CD1c-positive myeloid dendritic cell (primary cell): ENCODE results near the gene TFCP2.
"Not testable (repeated sequence)": the region's sequence is repeated elsewhere in the genome, so short reads cannot be mapped to it uniquely, and the experiment has no call there.

Experiments
- DNase-seq: peaks from one replicate; pipeline ENCODE4 v3.0.0-alpha.2; 2016; ENCODE audit errors: extremely low spot score

TFCP2 gene

DNA sequence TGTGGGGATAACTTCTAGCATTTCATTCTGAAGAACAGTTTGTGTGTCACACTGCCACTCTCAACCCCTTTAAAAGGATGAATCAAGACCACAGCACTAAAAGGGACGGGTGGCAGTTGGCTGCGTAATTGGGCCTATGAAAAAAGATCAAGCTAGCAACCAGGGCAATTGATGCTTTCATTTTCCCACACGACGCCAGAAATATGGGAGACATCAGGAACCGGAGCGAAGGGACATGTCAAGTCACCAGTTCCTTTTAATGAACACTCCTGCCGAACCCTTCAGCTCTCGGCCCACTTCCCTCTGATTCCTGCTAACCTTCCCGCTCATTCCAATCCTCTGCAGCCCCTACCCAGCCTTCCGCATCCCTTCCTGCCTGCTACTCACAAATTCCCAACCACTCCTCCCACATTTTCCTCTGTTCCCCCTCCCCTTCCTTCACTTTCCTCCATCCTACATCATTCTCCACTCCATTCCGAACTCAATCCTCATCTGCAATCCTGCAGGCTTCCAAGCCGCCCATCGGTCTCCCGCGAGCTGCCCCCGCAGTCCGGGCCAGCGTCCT lies 90.3 kb downstream of the TFCP2 start:
- peak; percentile 45 for DNase-seq

GRCh38 chr12:51081421-51081820 lies 91.5 kb downstream of the TFCP2 start:
- DNase-seq = no peak

GRCh38 chr12:51080136-51080535 lies 92.8 kb downstream of the TFCP2 start:
- DNase-seq = no peak

- DNase-seq = not testable (repeated sequence)
These were observed 94.1 kb downstream of the TFCP2 start for GRCh38 chr12:51078866-51079265.

DNA sequence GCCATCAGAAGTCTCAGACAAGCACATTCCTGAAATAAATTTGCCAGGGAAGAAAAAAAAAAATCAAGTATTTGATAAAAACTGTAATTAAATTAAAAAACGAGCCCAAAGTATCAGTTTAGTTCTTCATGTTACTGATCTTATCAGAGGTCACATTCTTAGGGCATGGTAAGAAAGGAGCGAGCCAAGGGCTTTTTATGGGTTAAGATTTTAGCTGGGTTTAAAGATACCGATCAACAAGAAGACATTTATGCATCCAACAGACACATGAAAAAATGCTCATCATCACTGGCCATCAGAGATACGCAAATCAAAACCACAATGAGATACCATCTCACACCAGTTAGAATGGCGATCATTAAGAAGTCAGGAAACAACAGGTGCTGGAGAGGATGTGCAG lies 94.6 kb downstream of the TFCP2 start:
- DNase-seq = not testable (repeated sequence)

DNA sequence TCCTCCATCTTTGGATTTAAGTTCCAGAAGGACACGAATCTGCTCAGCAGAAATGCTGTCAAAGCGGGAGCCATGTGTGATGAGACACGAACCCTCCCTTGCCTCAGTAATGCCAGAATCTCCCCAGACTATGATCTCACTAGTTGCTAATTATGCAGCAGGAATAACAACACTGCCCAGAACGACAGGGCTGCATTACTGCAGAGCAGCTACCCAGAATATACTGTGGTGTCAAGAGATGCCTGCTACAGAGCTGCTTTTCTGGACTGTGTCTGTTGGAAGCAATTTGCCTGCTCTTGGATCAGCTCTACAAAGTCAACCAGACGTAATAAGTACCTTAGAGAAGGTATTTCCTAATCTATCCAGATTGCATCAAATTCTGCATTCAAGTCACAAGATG lies 95.0 kb downstream of the TFCP2 start:
- DNase-seq = no peak

GRCh38 chr12:51076236-51076930 lies 96.6 kb downstream of the TFCP2 start:
- no peak for DNase-seq

DNA sequence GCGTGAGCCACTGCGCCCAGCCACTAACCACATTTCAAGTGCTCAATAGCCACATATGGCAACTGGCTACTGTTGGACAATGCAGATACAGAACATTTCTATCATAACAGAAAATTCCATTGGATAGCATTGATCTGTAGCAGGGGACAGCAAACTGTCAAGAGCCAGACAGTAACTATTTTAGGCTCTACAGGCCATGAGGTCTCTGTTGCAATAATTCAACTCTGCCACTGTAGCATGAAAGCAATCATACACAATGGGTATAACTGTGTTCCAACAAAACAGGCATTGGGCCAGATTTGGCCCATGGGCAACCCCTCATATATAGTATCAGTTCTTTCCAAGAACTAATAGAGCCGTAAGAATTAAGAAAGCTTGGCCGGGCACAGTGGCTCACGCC lies 97.5 kb downstream of the TFCP2 start:
- DNase-seq = no peak

DNA sequence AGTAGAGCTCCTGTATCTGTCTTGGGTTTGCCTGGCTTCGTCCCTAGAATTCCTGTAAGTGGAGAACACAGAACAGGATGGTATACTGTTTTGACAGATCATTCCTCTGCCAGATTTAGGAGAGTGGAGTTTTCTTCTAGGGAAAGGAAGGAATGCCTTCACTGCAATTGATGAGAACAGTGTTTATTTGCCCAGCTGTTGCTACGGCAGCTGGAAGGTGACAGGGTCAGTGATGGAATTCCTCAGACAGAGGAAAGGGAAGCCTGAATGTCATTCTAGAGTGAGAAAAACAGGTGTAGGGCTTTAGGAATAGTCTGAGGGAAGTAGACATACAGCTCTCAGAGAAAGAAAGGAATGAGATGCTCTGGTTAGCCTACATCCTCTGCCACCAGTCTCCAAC lies 101.3 kb downstream of the TFCP2 start:
- no peak for DNase-seq

DNA sequence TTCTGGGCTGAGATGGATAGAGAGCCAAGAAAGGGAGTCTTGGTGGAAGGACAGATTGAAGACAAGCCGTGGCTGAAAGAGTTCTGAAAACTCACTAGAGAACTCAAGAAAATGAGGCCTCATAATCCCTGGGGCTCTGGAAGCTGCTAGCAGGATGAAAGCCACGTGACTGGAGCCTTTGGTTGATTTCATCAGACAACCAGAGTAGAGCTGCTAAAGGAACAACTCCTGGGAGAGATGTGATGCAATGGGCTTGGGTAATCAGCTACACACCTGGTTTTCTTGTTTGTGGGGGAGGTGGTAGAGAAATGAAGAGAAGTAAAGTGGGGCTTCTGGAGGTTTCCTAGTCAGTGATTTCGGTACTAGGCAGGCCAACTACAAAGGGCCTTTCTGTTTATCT lies 102.9 kb downstream of the TFCP2 start:
- no peak for DNase-seq

DNA sequence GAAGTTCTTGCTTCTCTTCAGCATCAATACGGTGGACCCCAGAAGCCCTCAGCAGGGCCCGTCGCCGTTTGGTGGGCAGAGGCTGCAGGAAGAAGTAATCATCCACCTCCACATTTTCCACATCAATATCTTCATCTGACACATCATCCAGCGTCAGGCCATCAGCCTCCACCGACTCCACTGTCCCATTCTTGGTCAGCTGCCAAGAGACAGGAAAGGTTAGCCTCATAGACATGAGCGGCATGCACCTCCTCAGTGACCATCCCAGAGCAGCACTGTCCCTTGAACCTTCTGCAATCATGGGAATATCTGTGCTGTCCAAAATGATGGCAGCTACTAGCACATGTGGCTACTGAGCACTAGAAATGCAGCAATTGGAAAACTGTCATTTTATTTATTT lies 105.2 kb downstream of the TFCP2 start:
- no peak for DNase-seq

DNA sequence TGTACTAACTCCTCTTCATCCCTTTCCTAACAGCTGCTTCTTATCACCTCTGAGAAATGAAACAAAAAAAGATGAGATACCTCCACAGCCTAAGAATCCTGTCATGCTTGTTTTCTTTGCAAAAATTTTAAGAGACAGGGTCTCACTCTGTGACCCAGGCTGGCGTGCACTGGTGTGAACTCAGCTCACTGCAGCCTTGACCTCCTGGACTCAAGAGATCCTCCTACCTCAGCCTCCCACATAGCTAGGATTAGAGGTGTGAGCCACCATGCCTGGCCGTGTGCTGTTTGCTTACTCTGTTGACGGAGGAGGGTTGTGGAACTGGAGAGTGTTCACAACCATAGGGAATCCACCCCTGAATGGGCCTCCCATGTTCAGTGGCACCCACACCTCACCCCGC lies 105.7 kb downstream of the TFCP2 start:
- no peak for DNase-seq

- no peak for DNase-seq
These were observed 107.4 kb downstream of the TFCP2 start for GRCh38 chr12:51065530-51065929.

DNA sequence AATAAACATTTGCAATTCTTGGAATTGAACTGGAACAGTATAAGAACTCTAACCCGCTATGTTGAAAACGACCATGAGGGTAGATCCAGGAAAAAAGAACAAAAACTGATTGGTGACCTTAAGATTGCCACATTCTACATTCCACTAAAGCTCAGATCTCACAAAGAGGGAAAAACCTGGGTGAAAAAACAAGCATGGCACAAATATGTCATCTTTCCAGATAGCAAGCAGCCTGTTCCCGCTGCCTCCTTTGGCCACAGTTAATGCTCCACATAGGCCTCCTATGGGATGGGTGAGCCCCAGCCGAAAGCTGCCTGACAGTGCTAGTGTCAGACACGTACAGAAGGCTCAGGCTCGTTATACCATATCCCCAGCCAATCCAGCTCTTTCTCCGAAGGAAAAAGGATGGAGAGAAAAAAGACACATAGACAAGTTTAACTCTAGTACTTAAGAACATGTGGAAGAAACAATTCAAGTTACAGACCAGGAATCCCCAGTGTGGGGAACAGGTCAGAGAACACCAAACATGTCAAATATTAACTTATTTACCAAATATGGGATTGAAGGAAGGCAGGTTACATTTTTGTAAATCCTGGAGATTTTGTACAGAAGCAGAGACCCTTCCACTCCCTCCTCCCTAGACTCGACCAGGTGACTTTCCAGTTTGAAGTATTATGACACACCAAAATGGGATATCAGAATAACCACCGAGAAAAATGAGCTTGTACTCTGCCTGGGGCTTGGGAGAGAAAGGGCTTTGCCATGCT lies 110.1 kb downstream of the TFCP2 start:
- no peak for DNase-seq

GRCh38 chr12:51059086-51059485 lies 113.8 kb downstream of the TFCP2 start:
- no peak for DNase-seq

DNA sequence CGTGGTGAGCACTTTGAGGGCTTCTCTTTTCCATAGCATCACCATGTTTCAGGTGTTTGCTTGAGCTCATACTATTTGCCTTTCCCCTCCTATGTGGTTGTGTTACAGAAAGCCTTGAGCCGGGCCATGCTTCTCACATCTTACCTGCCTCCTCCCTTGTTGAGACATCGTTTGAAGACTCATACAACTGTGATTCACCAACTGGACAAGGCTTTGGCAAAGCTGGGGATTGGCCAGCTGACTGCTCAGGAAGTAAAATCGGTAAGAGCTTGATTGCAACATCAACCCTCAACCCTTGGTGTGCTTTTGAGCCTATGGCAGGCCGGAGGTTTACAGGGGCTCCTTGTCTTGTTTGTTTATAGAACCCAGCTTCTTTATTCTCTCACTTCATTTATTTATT lies 116.7 kb downstream of the TFCP2 start:
- no peak for DNase-seq

- no peak for DNase-seq
These were observed 117.9 kb downstream of the TFCP2 start for GRCh38 chr12:51055060-51055459.

DNA sequence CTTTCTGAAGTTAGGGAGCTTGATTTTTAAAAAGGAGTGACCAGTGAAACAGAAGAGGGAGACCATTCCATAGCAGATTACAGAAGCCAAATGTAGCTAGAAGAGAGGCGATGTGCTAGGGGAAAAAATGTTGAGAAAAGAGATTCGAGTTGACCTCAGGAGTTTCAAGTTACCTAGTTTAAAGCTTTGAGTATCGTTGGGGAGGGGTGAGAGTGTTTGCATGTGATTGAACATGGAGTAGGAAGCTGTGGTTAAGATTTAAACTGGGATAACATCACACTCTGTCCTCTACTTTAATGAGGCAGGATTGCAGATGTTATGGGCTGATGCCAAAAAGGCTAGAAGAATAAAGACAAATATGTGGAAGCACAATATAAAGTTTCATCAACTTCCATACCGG lies 121.1 kb downstream of the TFCP2 start:
- no peak for DNase-seq

- DNase-seq = no peak
These were observed 123.4 kb downstream of the TFCP2 start for GRCh38 chr12:51049525-51049924.

GRCh38 chr12:51048661-51049251 lies 124.2 kb downstream of the TFCP2 start:
- DNase-seq = peak; percentile 23

- peak; percentile 98 for DNase-seq
These were observed 125.0 kb downstream of the TFCP2 start, which contains the start of gene LETMD1 for GRCh38 chr12:51047655-51048540. Gene LETMD1, plus strand, starts transcription at chr12:51048327. Its CDS starts 30 bp downstream, at chr12:51048357.
